K562 (cell line): ENCODE measurements around the gene C1orf146.

Experiments
- CREBBP ChIP-seq: IDR thresholded peaks from one replicate; pipeline ENCODE4 v1.6.1; 2012; ENCODE audit warnings: low read depth, mild to moderate bottlenecking, control low read depth, inconsistent platforms, low read length
- HIVEP1 ChIP-seq: fragments of 250-450 bp; sonication (Bioruptor Pico); IDR thresholded peaks from 2 replicates; pipeline ENCODE4 v1.4.0; 2020; ENCODE audit warnings: mild to moderate bottlenecking
- ZNF384 ChIP-seq: IDR thresholded peaks from 2 replicates; pipeline ENCODE4 v1.6.1; 2012; ENCODE audit warnings: low read depth, low read length, improper control_type of control experiment
- ZNF77 ChIP-seq: fragments of 250-450 bp; sonication (Bioruptor Pico); IDR thresholded peaks from 2 replicates; pipeline ENCODE4 v1.5.0; 2020
- TF ChIP-seq, protein P1 (sequence below): fragments of 150-350 bp; IDR thresholded peaks from 2 replicates; pipeline ENCODE4 v1.6.1; 2014; ENCODE audit warnings: low read depth, mild to moderate bottlenecking, low read length, borderline replicate concordance
- TF ChIP-seq, protein P2 (sequence below), 2 experiments: fragments of 450-650 bp; IDR thresholded peaks; 2 replicates each; pipeline ENCODE4 v1.6.1; 2016; ENCODE audit warnings: mild to moderate bottlenecking in 2 of 2, borderline replicate concordance in 1 of 2, low read depth in 1 of 2, moderate library complexity in 1 of 2

DNA sequence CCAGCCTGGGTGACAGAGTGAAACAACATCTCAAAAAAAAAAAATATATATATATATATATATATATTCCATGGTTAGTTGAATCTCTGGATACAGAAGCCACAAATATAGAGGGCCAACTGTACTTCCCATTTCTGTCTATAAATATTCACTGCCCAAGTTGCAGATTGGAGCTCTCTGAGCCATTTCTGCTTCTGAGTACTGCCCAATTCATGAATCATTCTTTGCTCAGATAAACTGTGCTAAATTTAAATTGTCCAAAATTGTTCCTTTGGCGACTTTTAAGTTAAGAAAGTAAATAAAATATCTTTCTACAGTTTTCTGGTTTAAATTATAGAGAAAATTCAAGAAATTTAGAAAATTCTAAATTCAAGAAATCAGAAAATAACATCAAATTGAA lies 23.2 kb upstream of the C1orf146 start:
- TF ChIP-seq ZNF384 (no peak), ZNF77 (CRISPR knock-in tag) (no peak), CREBBP (no peak), HIVEP1 (CRISPR knock-in tag) (no peak)
- TF ChIP-seq, protein P1, sequence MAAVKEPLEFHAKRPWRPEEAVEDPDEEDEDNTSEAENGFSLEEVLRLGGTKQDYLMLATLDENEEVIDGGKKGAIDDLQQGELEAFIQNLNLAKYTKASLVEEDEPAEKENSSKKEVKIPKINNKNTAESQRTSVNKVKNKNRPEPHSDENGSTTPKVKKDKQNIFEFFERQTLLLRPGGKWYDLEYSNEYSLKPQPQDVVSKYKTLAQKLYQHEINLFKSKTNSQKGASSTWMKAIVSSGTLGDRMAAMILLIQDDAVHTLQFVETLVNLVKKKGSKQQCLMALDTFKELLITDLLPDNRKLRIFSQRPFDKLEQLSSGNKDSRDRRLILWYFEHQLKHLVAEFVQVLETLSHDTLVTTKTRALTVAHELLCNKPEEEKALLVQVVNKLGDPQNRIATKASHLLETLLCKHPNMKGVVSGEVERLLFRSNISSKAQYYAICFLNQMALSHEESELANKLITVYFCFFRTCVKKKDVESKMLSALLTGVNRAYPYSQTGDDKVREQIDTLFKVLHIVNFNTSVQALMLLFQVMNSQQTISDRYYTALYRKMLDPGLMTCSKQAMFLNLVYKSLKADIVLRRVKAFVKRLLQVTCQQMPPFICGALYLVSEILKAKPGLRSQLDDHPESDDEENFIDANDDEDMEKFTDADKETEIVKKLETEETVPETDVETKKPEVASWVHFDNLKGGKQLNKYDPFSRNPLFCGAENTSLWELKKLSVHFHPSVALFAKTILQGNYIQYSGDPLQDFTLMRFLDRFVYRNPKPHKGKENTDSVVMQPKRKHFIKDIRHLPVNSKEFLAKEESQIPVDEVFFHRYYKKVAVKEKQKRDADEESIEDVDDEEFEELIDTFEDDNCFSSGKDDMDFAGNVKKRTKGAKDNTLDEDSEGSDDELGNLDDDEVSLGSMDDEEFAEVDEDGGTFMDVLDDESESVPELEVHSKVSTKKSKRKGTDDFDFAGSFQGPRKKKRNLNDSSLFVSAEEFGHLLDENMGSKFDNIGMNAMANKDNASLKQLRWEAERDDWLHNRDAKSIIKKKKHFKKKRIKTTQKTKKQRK, result no peak
- TF ChIP-seq, protein P2, sequence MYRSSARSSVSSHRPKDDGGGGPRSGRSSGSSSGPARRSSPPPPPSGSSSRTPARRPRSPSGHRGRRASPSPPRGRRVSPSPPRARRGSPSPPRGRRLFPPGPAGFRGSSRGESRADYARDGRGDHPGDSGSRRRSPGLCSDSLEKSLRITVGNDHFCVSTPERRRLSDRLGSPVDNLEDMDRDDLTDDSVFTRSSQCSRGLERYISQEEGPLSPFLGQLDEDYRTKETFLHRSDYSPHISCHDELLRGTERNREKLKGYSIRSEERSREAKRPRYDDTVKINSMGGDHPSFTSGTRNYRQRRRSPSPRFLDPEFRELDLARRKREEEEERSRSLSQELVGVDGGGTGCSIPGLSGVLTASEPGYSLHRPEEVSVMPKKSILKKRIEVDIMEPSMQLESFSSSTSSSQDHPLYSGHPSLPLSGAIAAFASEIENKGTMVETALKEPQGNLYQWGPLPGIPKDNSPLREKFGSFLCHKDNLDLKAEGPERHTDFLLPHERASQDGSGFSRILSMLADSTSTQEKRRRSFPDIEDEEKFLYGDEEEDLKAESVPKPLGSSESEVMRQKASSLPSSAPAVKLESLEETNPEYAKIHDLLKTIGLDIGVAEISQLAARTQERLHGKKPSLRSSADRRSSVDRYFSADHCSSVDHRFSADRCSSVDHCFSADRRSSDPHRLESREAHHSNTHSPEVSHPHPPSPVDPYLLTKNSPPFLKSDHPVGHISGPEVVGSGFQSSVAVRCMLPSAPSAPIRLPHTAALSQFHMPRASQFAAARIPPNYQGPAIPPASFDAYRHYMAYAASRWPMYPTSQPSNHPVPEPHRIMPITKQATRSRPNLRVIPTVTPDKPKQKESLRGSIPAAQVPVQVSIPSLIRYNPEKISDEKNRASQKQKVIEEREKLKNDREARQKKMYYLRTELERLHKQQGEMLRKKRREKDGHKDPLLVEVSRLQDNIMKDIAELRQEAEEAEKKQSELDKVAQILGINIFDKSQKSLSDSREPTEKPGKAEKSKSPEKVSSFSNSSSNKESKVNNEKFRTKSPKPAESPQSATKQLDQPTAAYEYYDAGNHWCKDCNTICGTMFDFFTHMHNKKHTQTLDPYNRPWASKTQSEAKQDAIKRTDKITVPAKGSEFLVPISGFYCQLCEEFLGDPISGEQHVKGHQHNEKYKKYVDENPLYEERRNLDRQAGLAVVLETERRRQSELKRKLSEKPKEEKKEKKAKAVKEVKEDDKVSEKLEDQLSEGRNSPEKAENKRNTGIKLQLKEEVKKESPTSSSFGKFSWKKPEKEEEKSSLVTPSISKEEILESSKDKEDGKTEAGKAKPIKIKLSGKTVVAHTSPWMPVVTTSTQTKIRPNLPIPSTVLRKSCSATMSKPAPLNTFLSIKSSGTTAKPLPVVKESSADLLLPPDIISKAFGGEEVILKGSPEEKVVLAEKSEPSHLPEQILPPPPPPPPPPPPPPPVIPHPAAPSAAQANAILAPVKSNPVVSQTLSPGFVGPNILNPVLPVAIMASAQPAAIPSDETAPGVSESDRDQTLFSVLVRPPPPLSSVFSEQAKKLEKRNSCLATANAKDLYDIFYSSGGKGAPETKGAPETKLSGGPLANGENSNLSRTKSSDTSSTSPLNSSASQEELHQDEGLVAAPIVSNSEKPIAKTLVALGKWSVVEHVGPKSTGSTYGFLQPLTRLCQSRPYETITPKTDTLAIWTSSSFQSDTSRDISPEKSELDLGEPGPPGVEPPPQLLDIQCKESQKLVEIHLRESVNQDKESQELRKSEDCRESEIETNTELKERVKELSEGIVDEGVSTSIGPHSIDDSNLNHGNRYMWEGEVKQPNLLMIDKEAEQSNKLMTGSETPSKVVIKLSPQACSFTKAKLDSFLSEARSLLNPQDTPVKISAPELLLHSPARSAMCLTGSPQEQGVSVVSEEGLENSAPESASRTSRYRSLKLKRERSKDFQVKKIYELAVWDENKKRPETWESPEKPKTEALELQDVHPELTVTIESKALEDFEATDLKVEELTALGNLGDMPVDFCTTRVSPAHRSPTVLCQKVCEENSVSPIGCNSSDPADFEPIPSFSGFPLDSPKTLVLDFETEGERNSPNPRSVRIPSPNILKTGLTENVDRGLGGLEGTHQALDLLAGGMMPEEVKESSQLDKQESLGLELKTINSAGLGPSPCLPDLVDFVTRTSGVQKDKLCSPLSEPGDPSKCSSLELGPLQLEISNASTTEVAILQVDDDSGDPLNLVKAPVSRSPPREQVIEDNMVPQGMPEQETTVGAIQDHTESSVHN (IDR thresholded peaks at IDR 0.05; ENCODE audit: borderline replicate concordance in 1 of 2, low read depth in 1 of 2), result no peak
